ENCODE measurements around the gene CPT2. TPM values are rescaled to one million over a fixed set of nuclear protein-coding genes. Genes with fewer than 3 reads are reported as not detected.

CPT2 gene
- total RNA-seq, 2 donors from 2014 or later, result 21.9 to 25.3 TPM

Other genes starting within 250 kb of the CPT2 start
- not detected for gene PODN, start 134.6 kb upstream of the CPT2 start, total RNA-seq
- gene SLC1A7, start 54.2 kb upstream of the CPT2 start, total RNA-seq, result not detected
- 10 to 100 TPM; 43.1 to 43.4 TPM for gene CZIB, start 23.8 kb downstream of the CPT2 start, total RNA-seq
- 10 to 100 TPM; 65.2 TPM for gene MAGOH, start 41.7 kb downstream of the CPT2 start, total RNA-seq
- 10 to 100 TPM; 31.4 to 36.5 TPM for gene LRP8, start 131.2 kb downstream of the CPT2 start, total RNA-seq

Data from activated T-cell treated with anti-CD3 and anti-CD28 coated beads, Interleukin-2, amount 50 U/mL, for 72 hours (primary cell).